GM18873 (cell line): Measurements from ENCODE around the gene IGFBP4.

ENCODE experiments used
- ATAC-seq: cut with Tn5 transposase; IDR thresholded peaks from one replicate; pipeline ENCODE4 v1.9.1; 2021; ENCODE audit warnings: mild to moderate bottlenecking, moderate library complexity, moderate number of reproducible peaks; ENCODE audit not compliant: unreplicated experiment, low FRiP score

IGFBP4 gene

GRCh38 chr17:40430272-40431230 is 12.7 kb upstream of the IGFBP4 start:
- ATAC-seq = no peak

GRCh38 chr17:40431231-40431602 is 12.0 kb upstream of the IGFBP4 start:
- no peak for ATAC-seq

GRCh38 chr17:40432864-40433528 is 10.3 kb upstream of the IGFBP4 start:
- ATAC-seq = no peak

GRCh38 chr17:40433551-40434415 is 9.5 kb upstream of the IGFBP4 start:
- no peak for ATAC-seq

- no peak for ATAC-seq
These were observed 6.6 kb upstream of the IGFBP4 start for GRCh38 chr17:40436636-40437035.

GRCh38 chr17:40437095-40437732 is 6.0 kb upstream of the IGFBP4 start:
- no peak for ATAC-seq

- no peak for ATAC-seq
These were observed 3.1 kb upstream of the IGFBP4 start for GRCh38 chr17:40440166-40440565.

GRCh38 chr17:40442392-40443195 is 656 bp upstream of the IGFBP4 start:
- ATAC-seq = no peak

- ATAC-seq = no peak
These were observed 994 bp downstream of the IGFBP4 start for GRCh38 chr17:40443988-40444899.

- ATAC-seq = no peak
These were observed 2.7 kb downstream of the IGFBP4 start for GRCh38 chr17:40445751-40446468.

- no peak for ATAC-seq
These were observed 3.9 kb downstream of the IGFBP4 start for GRCh38 chr17:40447148-40447644.

GRCh38 chr17:40447806-40448205 is 4.6 kb downstream of the IGFBP4 start:
- ATAC-seq = no peak

- ATAC-seq = no peak
These were observed 5.0 kb downstream of the IGFBP4 start for GRCh38 chr17:40448213-40448638.

- no peak for ATAC-seq
These were observed 5.5 kb downstream of the IGFBP4 start for GRCh38 chr17:40448639-40449261.

GRCh38 chr17:40450175-40450574 is 6.9 kb downstream of the IGFBP4 start:
- ATAC-seq = no peak

GRCh38 chr17:40451420-40451819 is 8.2 kb downstream of the IGFBP4 start:
- no peak for ATAC-seq

- no peak for ATAC-seq
These were observed 9.1 kb downstream of the IGFBP4 start for GRCh38 chr17:40452216-40452787.
